ENCODE data around the gene OR56B4.
"Not testable (repeated sequence)": the region's sequence is repeated elsewhere in the genome, so short reads cannot be mapped to it uniquely, and the experiment has no call there.

OR56B4 gene

GRCh38 chr11:6129635-6130034, 22.2 kb downstream of the OR56B4 start:
- H3K9me3 ChIP-seq (ENCODE audit: control insufficient read depth, insufficient read depth, low read depth, low read length): no peaks in the 10 kb centered on the region
- no peaks in the 10 kb centered on the region for H3K4me1 ChIP-seq (ENCODE audit: control insufficient read depth, insufficient read depth, low read length)
- H3K27ac ChIP-seq (ENCODE audit: extremely low read depth, low read depth, low read length): no peak overlapping the region
- no peaks in the 10 kb centered on the region for H3K36me3 ChIP-seq (ENCODE audit: control insufficient read depth in 2 of 2, insufficient read depth in 1 of 2, low read length in 2 of 2)
- POLR2A ChIA-PET: no interaction called here
- no peak overlapping the region for H3K4me3 ChIP-seq (ENCODE audit: low read depth, low read length)
- CTCF ChIA-PET: no interaction called here
- TF ChIP-seq ZNF155 (tag by site-specific recombination; IDR thresholded peaks at IDR 0.05): no peak
- TF ChIP-seq PRDM2 (tag by site-specific recombination; IDR thresholded peaks at IDR 0.05; ENCODE audit: borderline replicate concordance): no peak

GRCh38 chr11:6132431-6132830, 24.9 kb downstream of the OR56B4 start:
- ChIA-PET POLR2A (no interaction called here), CTCF (no interaction called here)
- Histone ChIP-seq H3K4me3 (ENCODE audit: low read depth, low read length) (no peak overlapping the region), H3K4me1 (ENCODE audit: control insufficient read depth, insufficient read depth, low read length) (no peaks in the 10 kb centered on the region), H3K36me3 (ENCODE audit: control insufficient read depth in 2 of 2, insufficient read depth in 1 of 2, low read length in 2 of 2) (no peaks in the 10 kb centered on the region), H3K27ac (ENCODE audit: extremely low read depth, low read depth, low read length) (no peak overlapping the region), H3K9me3 (ENCODE audit: control insufficient read depth, insufficient read depth, low read depth, low read length) (no peaks in the 10 kb centered on the region)
- TF ChIP-seq ZNF335 (tag by site-specific recombination; conservative IDR thresholded peaks at IDR 0.05) (no peak), REPIN1 (tag by site-specific recombination; IDR thresholded peaks at IDR 0.05; ENCODE audit: low read depth) (no peak)

- CTCF ChIA-PET: interaction anchor here (0.7 kb wide), 1 partner anchor 161 kb away, joined by 3 read pairs; no protein-coding TSS in a partner anchor
- H3K36me3 ChIP-seq (ENCODE audit: control insufficient read depth in 2 of 2, insufficient read depth in 1 of 2, low read length in 2 of 2); H3K9me3 ChIP-seq (ENCODE audit: control insufficient read depth, insufficient read depth, low read depth, low read length); H3K27ac ChIP-seq (ENCODE audit: extremely low read depth, low read depth, low read length); H3K4me1 ChIP-seq (ENCODE audit: control insufficient read depth, insufficient read depth, low read length); H3K4me3 ChIP-seq (ENCODE audit: low read depth, low read length); POLR2A ChIA-PET: not testable (repeated sequence)
Observed at GRCh38 chr11:6135936-6136335, 28.5 kb downstream of the OR56B4 start.

- Histone ChIP-seq H3K9me3 (ENCODE audit: control insufficient read depth, insufficient read depth, low read depth, low read length) (no peaks in the 10 kb centered on the region), H3K27ac (ENCODE audit: extremely low read depth, low read depth, low read length) (no peak overlapping the region), H3K4me3 (ENCODE audit: low read depth, low read length) (no peak overlapping the region), H3K36me3 (ENCODE audit: control insufficient read depth in 2 of 2, insufficient read depth in 1 of 2, low read length in 2 of 2) (no peaks in the 10 kb centered on the region), H3K4me1 (ENCODE audit: control insufficient read depth, insufficient read depth, low read length) (no peaks in the 10 kb centered on the region)
- POLR2A ChIA-PET: no interaction called here
- CTCF ChIA-PET: interaction anchor here (0.9 kb wide), 1 partner anchor 103 kb away, joined by 3 read pairs; no protein-coding TSS in a partner anchor
- no peak for TF ChIP-seq YY2 (tag by site-specific recombination; IDR thresholded peaks at IDR 0.05)
- TF ChIP-seq ZNF274 (IDR thresholded peaks at IDR 0.05; ENCODE audit: low read length): no peak
- no peak for TF ChIP-seq ZNF274 (tag by site-specific recombination; IDR thresholded peaks at IDR 0.05; ENCODE audit: borderline replicate concordance)
- no peak for TF ChIP-seq ZFP41 (tag by site-specific recombination; IDR thresholded peaks at IDR 0.05; ENCODE audit: borderline replicate concordance)
- TF ChIP-seq ZSCAN4 (tag by site-specific recombination; IDR thresholded peaks at IDR 0.05): no peak
- no peak for TF ChIP-seq ZFP69B (tag by site-specific recombination; IDR thresholded peaks at IDR 0.05)
- TF ChIP-seq MEIS1 (CRISPR knock-in tag; IDR thresholded peaks at IDR 0.05; ENCODE audit: borderline replicate concordance): no peak
- TF ChIP-seq ZBTB11 (tag by site-specific recombination; conservative IDR thresholded peaks at IDR 0.05; ENCODE audit: low read depth): no peak
- no peak for TF ChIP-seq ZBTB21 (tag by site-specific recombination; IDR thresholded peaks at IDR 0.05)
- TF ChIP-seq ZNF423 (tag by site-specific recombination; IDR thresholded peaks at IDR 0.05): no peak
- TF ChIP-seq SP7 (tag by site-specific recombination; IDR thresholded peaks at IDR 0.05): no peak
- TF ChIP-seq EGR2 (tag by site-specific recombination; IDR thresholded peaks at IDR 0.05; ENCODE audit: low read depth): no peak
- no peak for TF ChIP-seq ZNF791 (tag by site-specific recombination; IDR thresholded peaks at IDR 0.05)
- TF ChIP-seq ZNF10 (tag by site-specific recombination; IDR thresholded peaks at IDR 0.05): no peak
- no peak for TF ChIP-seq ZNF223 (tag by site-specific recombination; IDR thresholded peaks at IDR 0.05)
Observed at GRCh38 chr11:6142936-6143335, 35.5 kb downstream of the OR56B4 start.

Measured in HEK293 (cell line).